ENCODE data around the gene FBXO21.
"Not testable (repeated sequence)": the region's sequence is repeated elsewhere in the genome, so short reads cannot be mapped to it uniquely, and the experiment has no call there.

FBXO21 gene

GRCh38 chr12:117207675-117208074, 17.4 kb upstream of the FBXO21 start:
- H3K27me3 ChIP-seq (ENCODE audit: insufficient read depth, low read length, poor library complexity, severe bottlenecking), result no peaks in the 10 kb centered on the region
- H3K9me3 ChIP-seq (ENCODE audit: insufficient read depth, low read depth, low read length), result no peaks in the 10 kb centered on the region
- no peaks in the 10 kb centered on the region for H3K36me3 ChIP-seq (ENCODE audit: insufficient read depth, low read length)
- TF ChIP-seq EZH2phosphoT487 (IDR thresholded peaks at IDR 0.05; ENCODE audit: borderline replicate concordance), result no peak
- TF ChIP-seq, protein P1, sequence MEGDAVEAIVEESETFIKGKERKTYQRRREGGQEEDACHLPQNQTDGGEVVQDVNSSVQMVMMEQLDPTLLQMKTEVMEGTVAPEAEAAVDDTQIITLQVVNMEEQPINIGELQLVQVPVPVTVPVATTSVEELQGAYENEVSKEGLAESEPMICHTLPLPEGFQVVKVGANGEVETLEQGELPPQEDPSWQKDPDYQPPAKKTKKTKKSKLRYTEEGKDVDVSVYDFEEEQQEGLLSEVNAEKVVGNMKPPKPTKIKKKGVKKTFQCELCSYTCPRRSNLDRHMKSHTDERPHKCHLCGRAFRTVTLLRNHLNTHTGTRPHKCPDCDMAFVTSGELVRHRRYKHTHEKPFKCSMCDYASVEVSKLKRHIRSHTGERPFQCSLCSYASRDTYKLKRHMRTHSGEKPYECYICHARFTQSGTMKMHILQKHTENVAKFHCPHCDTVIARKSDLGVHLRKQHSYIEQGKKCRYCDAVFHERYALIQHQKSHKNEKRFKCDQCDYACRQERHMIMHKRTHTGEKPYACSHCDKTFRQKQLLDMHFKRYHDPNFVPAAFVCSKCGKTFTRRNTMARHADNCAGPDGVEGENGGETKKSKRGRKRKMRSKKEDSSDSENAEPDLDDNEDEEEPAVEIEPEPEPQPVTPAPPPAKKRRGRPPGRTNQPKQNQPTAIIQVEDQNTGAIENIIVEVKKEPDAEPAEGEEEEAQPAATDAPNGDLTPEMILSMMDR (conservative IDR thresholded peaks at IDR 0.05; ENCODE audit: low read length), result no peak
- H3K9ac ChIP-seq (ENCODE audit: low read depth, low read length, poor library complexity, severe bottlenecking), result no peak overlapping the region
- no peaks in the 10 kb centered on the region for H3F3A ChIP-seq (ENCODE audit: low read depth)
- no peak overlapping the region for H3K4me3 ChIP-seq (ENCODE audit: low read length, poor library complexity, severe bottlenecking)
- no peaks in the 10 kb centered on the region for H3K79me2 ChIP-seq (ENCODE audit: insufficient read depth, low read length)
- H3K9me2 ChIP-seq (replicated peaks; ENCODE audit: low read depth, low read length), result no peaks in the 10 kb centered on the region
- no peaks in the 10 kb centered on the region for H3K4me1 ChIP-seq (ENCODE audit: insufficient read depth, low read length, poor library complexity, severe bottlenecking)
- no peaks in the 10 kb centered on the region for H4K20me1 ChIP-seq (ENCODE audit: insufficient read depth, low read length, poor library complexity, severe bottlenecking)
- H2AFZ ChIP-seq (ENCODE audit: low read length), result no peak overlapping the region
- no peak overlapping the region for H3K4me2 ChIP-seq (ENCODE audit: low read depth, low read length, poor library complexity, severe bottlenecking)

GRCh38 chr12:117202556-117202955, 12.3 kb upstream of the FBXO21 start:
- Histone ChIP-seq H4K20me1 (ENCODE audit: insufficient read depth, low read length, poor library complexity, severe bottlenecking) (no peaks in the 10 kb centered on the region), H2AFZ (ENCODE audit: low read length) (no peak overlapping the region), H3K4me3 (ENCODE audit: low read length, poor library complexity, severe bottlenecking) (no peak overlapping the region), H3K36me3 (ENCODE audit: insufficient read depth, low read length) (no peaks in the 10 kb centered on the region), H3K4me1 (ENCODE audit: insufficient read depth, low read length, poor library complexity, severe bottlenecking) (no peaks in the 10 kb centered on the region), H3K9me2 (replicated peaks; ENCODE audit: low read depth, low read length) (no peaks in the 10 kb centered on the region), H3K27me3 (ENCODE audit: insufficient read depth, low read length, poor library complexity, severe bottlenecking) (no peaks in the 10 kb centered on the region), H3F3A (ENCODE audit: low read depth) (no peaks in the 10 kb centered on the region), H3K4me2 (ENCODE audit: low read depth, low read length, poor library complexity, severe bottlenecking) (no peak overlapping the region), H3K9me3 (ENCODE audit: insufficient read depth, low read depth, low read length) (no peaks in the 10 kb centered on the region), H3K79me2 (ENCODE audit: insufficient read depth, low read length) (no peaks in the 10 kb centered on the region), H3K9ac (ENCODE audit: low read depth, low read length, poor library complexity, severe bottlenecking) (no peak overlapping the region)
- no peak for TF ChIP-seq EZH2phosphoT487 (IDR thresholded peaks at IDR 0.05; ENCODE audit: borderline replicate concordance)
- TF ChIP-seq, protein P1 (conservative IDR thresholded peaks at IDR 0.05; ENCODE audit: low read length), result no peak

DNA sequence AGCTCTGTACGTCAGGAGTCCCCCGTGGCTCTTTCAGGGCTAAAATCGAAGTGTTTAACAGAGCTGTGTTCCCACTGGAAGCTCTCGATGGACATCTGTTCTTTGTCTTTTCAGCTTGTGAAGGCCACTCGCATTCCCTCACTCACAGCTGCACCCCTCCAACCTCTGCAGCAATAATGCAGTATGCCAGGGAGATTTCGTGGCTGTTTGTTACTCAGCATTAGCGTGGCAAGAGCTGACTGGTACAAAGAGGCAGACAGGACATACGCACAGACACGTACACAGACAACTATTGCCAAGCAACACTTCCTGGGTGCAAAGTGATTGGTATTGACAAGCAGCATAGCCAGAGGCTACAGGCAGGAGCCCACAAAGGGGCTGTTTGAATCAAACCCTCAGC, 11.8 kb upstream of the FBXO21 start:
- H2AFZ ChIP-seq (ENCODE audit: low read length), result no peak overlapping the region
- no peaks in the 10 kb centered on the region for H3K36me3 ChIP-seq (ENCODE audit: insufficient read depth, low read length)
- H3F3A ChIP-seq (ENCODE audit: low read depth), result no peaks in the 10 kb centered on the region
- no peak for TF ChIP-seq EZH2phosphoT487 (IDR thresholded peaks at IDR 0.05; ENCODE audit: borderline replicate concordance)
- TF ChIP-seq, protein P1 (conservative IDR thresholded peaks at IDR 0.05; ENCODE audit: low read length), result no peak
- H3K79me2 ChIP-seq (ENCODE audit: insufficient read depth, low read length), result no peaks in the 10 kb centered on the region
- H3K4me1 ChIP-seq (ENCODE audit: insufficient read depth, low read length, poor library complexity, severe bottlenecking), result no peaks in the 10 kb centered on the region
- H3K27me3 ChIP-seq (ENCODE audit: insufficient read depth, low read length, poor library complexity, severe bottlenecking), result no peaks in the 10 kb centered on the region
- H3K4me2 ChIP-seq (ENCODE audit: low read depth, low read length, poor library complexity, severe bottlenecking), result no peak overlapping the region
- H3K9me2 ChIP-seq (replicated peaks; ENCODE audit: low read depth, low read length), result no peaks in the 10 kb centered on the region
- H3K4me3 ChIP-seq (ENCODE audit: low read length, poor library complexity, severe bottlenecking), result no peak overlapping the region
- no peaks in the 10 kb centered on the region for H4K20me1 ChIP-seq (ENCODE audit: insufficient read depth, low read length, poor library complexity, severe bottlenecking)
- no peaks in the 10 kb centered on the region for H3K9me3 ChIP-seq (ENCODE audit: insufficient read depth, low read depth, low read length)
- H3K9ac ChIP-seq (ENCODE audit: low read depth, low read length, poor library complexity, severe bottlenecking), result no peak overlapping the region

GRCh38 chr12:117199956-117200744, 9.9 kb upstream of the FBXO21 start:
- not testable (repeated sequence) for H3K27me3 ChIP-seq (ENCODE audit: insufficient read depth, low read length, poor library complexity, severe bottlenecking); H3K4me3 ChIP-seq (ENCODE audit: low read length, poor library complexity, severe bottlenecking); H2AFZ ChIP-seq (ENCODE audit: low read length); H3K9me2 ChIP-seq (replicated peaks; ENCODE audit: low read depth, low read length); H3K9me3 ChIP-seq (ENCODE audit: insufficient read depth, low read depth, low read length); H3F3A ChIP-seq (ENCODE audit: low read depth); H3K4me2 ChIP-seq (ENCODE audit: low read depth, low read length, poor library complexity, severe bottlenecking); H3K9ac ChIP-seq (ENCODE audit: low read depth, low read length, poor library complexity, severe bottlenecking); H3K79me2 ChIP-seq (ENCODE audit: insufficient read depth, low read length); H4K20me1 ChIP-seq (ENCODE audit: insufficient read depth, low read length, poor library complexity, severe bottlenecking); H3K36me3 ChIP-seq (ENCODE audit: insufficient read depth, low read length); H3K4me1 ChIP-seq (ENCODE audit: insufficient read depth, low read length, poor library complexity, severe bottlenecking)

- H3K4me1 ChIP-seq (ENCODE audit: insufficient read depth, low read length, poor library complexity, severe bottlenecking); H4K20me1 ChIP-seq (ENCODE audit: insufficient read depth, low read length, poor library complexity, severe bottlenecking); H3K9me2 ChIP-seq (replicated peaks; ENCODE audit: low read depth, low read length); H3K4me3 ChIP-seq (ENCODE audit: low read length, poor library complexity, severe bottlenecking); H2AFZ ChIP-seq (ENCODE audit: low read length); H3K36me3 ChIP-seq (ENCODE audit: insufficient read depth, low read length); H3F3A ChIP-seq (ENCODE audit: low read depth); H3K4me2 ChIP-seq (ENCODE audit: low read depth, low read length, poor library complexity, severe bottlenecking); H3K9me3 ChIP-seq (ENCODE audit: insufficient read depth, low read depth, low read length); H3K79me2 ChIP-seq (ENCODE audit: insufficient read depth, low read length); H3K27me3 ChIP-seq (ENCODE audit: insufficient read depth, low read length, poor library complexity, severe bottlenecking); H3K9ac ChIP-seq (ENCODE audit: low read depth, low read length, poor library complexity, severe bottlenecking): not testable (repeated sequence)
These were observed 6.1 kb upstream of the FBXO21 start for GRCh38 chr12:117196334-117196733.

Measured in Loucy (cell line).